ENCODE results near the gene SOX14.
A peak's percentile ranks its signal among the peaks of the same experiment; 100 is the strongest.

DNA sequence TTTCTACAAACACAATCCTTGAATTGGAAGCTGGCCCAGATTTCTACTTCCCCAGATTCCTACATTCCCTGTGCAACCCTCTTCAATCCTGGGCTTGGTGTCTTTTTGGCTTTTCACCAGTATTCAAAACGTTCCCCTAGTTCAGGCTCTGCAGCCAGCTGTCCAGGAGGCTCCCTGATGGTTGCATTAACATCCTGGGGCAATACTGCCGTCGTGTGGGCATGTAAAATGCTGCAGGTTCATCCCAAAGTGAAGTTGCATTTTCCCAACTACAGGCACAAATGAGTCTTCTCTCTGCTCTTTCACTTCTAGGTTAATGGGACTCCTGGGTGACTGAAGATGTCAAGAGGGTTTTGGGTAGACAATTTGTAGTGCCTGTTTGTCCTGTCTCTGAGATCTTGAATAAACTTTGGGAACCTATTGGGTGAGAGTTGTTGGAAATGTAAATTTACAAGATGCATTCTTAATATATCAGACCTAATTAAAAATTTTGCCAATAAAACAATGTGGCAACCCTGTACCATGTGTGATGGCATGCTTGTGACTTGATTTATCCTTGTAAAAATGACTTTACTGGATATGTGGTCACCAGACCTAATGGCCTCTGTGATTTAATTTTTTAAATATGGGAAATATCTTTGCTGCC, 28.6 kb downstream of the SOX14 start:
- TF ChIP-seq, protein P1, sequence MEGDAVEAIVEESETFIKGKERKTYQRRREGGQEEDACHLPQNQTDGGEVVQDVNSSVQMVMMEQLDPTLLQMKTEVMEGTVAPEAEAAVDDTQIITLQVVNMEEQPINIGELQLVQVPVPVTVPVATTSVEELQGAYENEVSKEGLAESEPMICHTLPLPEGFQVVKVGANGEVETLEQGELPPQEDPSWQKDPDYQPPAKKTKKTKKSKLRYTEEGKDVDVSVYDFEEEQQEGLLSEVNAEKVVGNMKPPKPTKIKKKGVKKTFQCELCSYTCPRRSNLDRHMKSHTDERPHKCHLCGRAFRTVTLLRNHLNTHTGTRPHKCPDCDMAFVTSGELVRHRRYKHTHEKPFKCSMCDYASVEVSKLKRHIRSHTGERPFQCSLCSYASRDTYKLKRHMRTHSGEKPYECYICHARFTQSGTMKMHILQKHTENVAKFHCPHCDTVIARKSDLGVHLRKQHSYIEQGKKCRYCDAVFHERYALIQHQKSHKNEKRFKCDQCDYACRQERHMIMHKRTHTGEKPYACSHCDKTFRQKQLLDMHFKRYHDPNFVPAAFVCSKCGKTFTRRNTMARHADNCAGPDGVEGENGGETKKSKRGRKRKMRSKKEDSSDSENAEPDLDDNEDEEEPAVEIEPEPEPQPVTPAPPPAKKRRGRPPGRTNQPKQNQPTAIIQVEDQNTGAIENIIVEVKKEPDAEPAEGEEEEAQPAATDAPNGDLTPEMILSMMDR (IDR thresholded peaks at IDR 0.05), result peak; percentile 9 to 87 (median 68)
- TF ChIP-seq POLR2A (IDR thresholded peaks at IDR 0.05), result no peak
